Caco-2 (cell line): ENCODE data around the gene MYO1H. TPM values are rescaled to one million over a fixed set of nuclear protein-coding genes. Genes with fewer than 3 reads are reported as not detected.

ENCODE experiments used
- BruUV-seq: library from RNA; stranded (reverse); fragments of 400-500 nt; replicated peaks from 2 replicates; lab custom pipeline; 2021; lab: Mats Ljungman, UMichigan
- CTCF ChIA-PET: fragments of 300-600 bp; sonication (Branson Sonifier 250); formaldehyde crosslinking; loops from one replicate; lab custom pipeline; 2022; ENCODE audit warnings: antibody characterized with exemption; lab: Charles Lee
- POLR2A ChIA-PET: fragments of 300-600 bp; sonication (Branson Sonifier 250); formaldehyde crosslinking; loops from one replicate; lab custom pipeline; 2022; ENCODE audit warnings: antibody characterized with exemption; lab: Charles Lee
- DNase-seq, 2 experiments: peaks; one replicate each; pipeline versions ENCODE4 v3.0.0 to v3.0.0-alpha.2; 2020 to 2022
- H3K27me3 ChIP-seq: replicated peaks from 2 replicates; pipeline ENCODE4 v1.6.0; 2011; ENCODE audit warnings: low read length; ENCODE audit not compliant: control insufficient read depth, insufficient read depth
- H3K36me3 ChIP-seq: 2 replicates; pipeline ENCODE4 v1.5.1; 2011; ENCODE audit warnings: low read length; ENCODE audit not compliant: control insufficient read depth, insufficient read depth
- H3K4me1 ChIP-seq: fragments of 250-450 bp; sonication (Bioruptor Pico); 2 replicates; pipeline ENCODE4 v1.5.1; 2020; ENCODE audit warnings: mild to moderate bottlenecking
- H3K4me3 ChIP-seq: 2 replicates; pipeline ENCODE4 v1.5.1; 2011; ENCODE audit warnings: low read depth, mild to moderate bottlenecking, control low read depth, low read length
- H3K9me3 ChIP-seq: fragments of 250-450 bp; sonication (Bioruptor Pico); 2 replicates; pipeline ENCODE4 v1.5.1; 2020; ENCODE audit warnings: mild to moderate bottlenecking, moderate library complexity
- H3K27ac Mint-ChIP-seq: one replicate; pipeline ENCODE4 v1.8.0; 2022; ENCODE audit warnings: mixed read lengths; ENCODE audit not compliant: unreplicated experiment
- H3K27me3 Mint-ChIP-seq: one replicate; pipeline ENCODE4 v1.8.0; 2022; ENCODE audit warnings: mixed read lengths; ENCODE audit not compliant: insufficient read depth, unreplicated experiment
- H3K36me3 Mint-ChIP-seq: one replicate; pipeline ENCODE4 v1.8.0; 2022; ENCODE audit warnings: mild to moderate bottlenecking, mixed read lengths; ENCODE audit not compliant: insufficient read depth, unreplicated experiment
- H3K4me1 Mint-ChIP-seq: one replicate; pipeline ENCODE4 v1.8.0; 2022; ENCODE audit warnings: low read depth, mixed read lengths; ENCODE audit not compliant: unreplicated experiment
- H3K4me3 Mint-ChIP-seq: one replicate; pipeline ENCODE4 v1.8.0; 2022; ENCODE audit warnings: mild to moderate bottlenecking, moderate library complexity, mixed read lengths; ENCODE audit not compliant: unreplicated experiment
- H3K9me3 Mint-ChIP-seq: one replicate; pipeline ENCODE4 v1.8.0; 2022; ENCODE audit warnings: mixed read lengths; ENCODE audit not compliant: unreplicated experiment
- CTCF ChIP-seq, 2 experiments: fragments of 200-600 bp in 1 of 2; IDR thresholded peaks; 1 replicate in 1 of 2; 2 replicates in 1 of 2; pipeline versions ENCODE4 v1.5.1 to v1.8.0; 2011 to 2022; ENCODE audit warnings: antibody characterized with exemption in 1 of 2, control low read depth in 1 of 2, inconsistent platforms in 1 of 2, low read depth in 1 of 2, low read length in 1 of 2, mild to moderate bottlenecking in 1 of 2, moderate library complexity in 1 of 2; ENCODE audit not compliant: insufficient read depth in 1 of 2, severe bottlenecking in 1 of 2, unreplicated experiment in 1 of 2
- intact Hi-C: fragments of 100-400 bp; cut with micrococcal nuclease; formaldehyde crosslinking; loops from one replicate; pipeline ENCODE4 v1.10.0; 2022; ENCODE audit not compliant: unreplicated experiment
- total RNA-seq: library from RNA; stranded (reverse); gene quantifications from 2 replicates; pipeline ENCODE4 v1.2.3, GENCODE V29; 2022

MYO1H gene
- total RNA-seq, 1 experiment from 2014 or later, result 0.18 TPM

- no peaks in the 10 kb centered on the region for H3K27me3 ChIP-seq
- no peak overlapping the region for H3K4me3 ChIP-seq
- no peaks in the 10 kb centered on the region for H3K9me3 ChIP-seq
- H3K9me3 Mint-ChIP-seq, result no peaks in the 10 kb centered on the region
- no peaks in the 10 kb centered on the region for H3K27me3 Mint-ChIP-seq
- BruUV-seq, result no TSS peak
- no peaks in the 10 kb centered on the region for H3K4me1 Mint-ChIP-seq
- ChIA-PET CTCF (no interaction called here), POLR2A (no interaction called here)
- no peak for DNase-seq
- no peak overlapping the region for H3K4me3 Mint-ChIP-seq
- intact Hi-C loops, result no loop called here
- H3K27ac Mint-ChIP-seq, result no peak overlapping the region
- peaks cover 24% of the 10 kb centered on the region for H3K36me3 Mint-ChIP-seq
- H3K4me1 ChIP-seq, result peaks cover 9% of the 10 kb centered on the region
- no peaks in the 10 kb centered on the region; the same call in 1 of the 2 replicates for H3K36me3 ChIP-seq
- TF ChIP-seq CTCF (IDR thresholded peaks at IDR 0.05; ENCODE audit: insufficient read depth in 1 of 2, low read depth in 1 of 2, low read length in 1 of 2, severe bottlenecking in 1 of 2, unreplicated experiment in 1 of 2), result no peak
Measured at GRCh38 chr12:109482894-109483293, 135.2 kb downstream of the MYO1H start.

GRCh38 chr12:109483346-109483745 is 135.6 kb downstream of the MYO1H start:
- ChIA-PET CTCF (no interaction called here), POLR2A (no interaction called here)
- no TSS peak for BruUV-seq
- DNase-seq, result no peak
- intact Hi-C loops, result no loop called here
- Mint-ChIP-seq H3K36me3 (peaks cover 24% of the 10 kb centered on the region), H3K9me3 (no peaks in the 10 kb centered on the region), H3K27ac (no peak overlapping the region), H3K27me3 (no peaks in the 10 kb centered on the region), H3K4me1 (no peaks in the 10 kb centered on the region), H3K4me3 (no peak overlapping the region)
- Histone ChIP-seq H3K27me3 (no peaks in the 10 kb centered on the region), H3K4me3 (no peak overlapping the region), H3K4me1 (peaks cover 4% of the 10 kb centered on the region), H3K9me3 (no peaks in the 10 kb centered on the region), H3K36me3 (no peaks in the 10 kb centered on the region; the same call in 1 of the 2 replicates)
- TF ChIP-seq CTCF (IDR thresholded peaks at IDR 0.05; ENCODE audit: insufficient read depth in 1 of 2, low read depth in 1 of 2, low read length in 1 of 2, severe bottlenecking in 1 of 2, unreplicated experiment in 1 of 2), result no peak

GRCh38 chr12:109485201-109485600 is 137.5 kb downstream of the MYO1H start:
- ChIA-PET POLR2A (no interaction called here), CTCF (no interaction called here)
- Mint-ChIP-seq H3K27ac (no peak overlapping the region), H3K4me1 (no peaks in the 10 kb centered on the region), H3K9me3 (no peaks in the 10 kb centered on the region), H3K4me3 (no peak overlapping the region), H3K27me3 (no peaks in the 10 kb centered on the region), H3K36me3 (peaks cover 31% of the 10 kb centered on the region)
- Histone ChIP-seq H3K27me3 (no peaks in the 10 kb centered on the region), H3K36me3 (no peaks in the 10 kb centered on the region; the same call in 1 of the 2 replicates), H3K4me3 (no peak overlapping the region), H3K9me3 (no peaks in the 10 kb centered on the region), H3K4me1 (no peaks in the 10 kb centered on the region)
- TF ChIP-seq CTCF (IDR thresholded peaks at IDR 0.05; ENCODE audit: insufficient read depth in 1 of 2, low read depth in 1 of 2, low read length in 1 of 2, severe bottlenecking in 1 of 2, unreplicated experiment in 1 of 2), result no peak
- DNase-seq, result no peak
- no TSS peak for BruUV-seq
- intact Hi-C loops, result no loop called here
